Neural progenitor cell (in vitro differentiated cells): ENCODE data around the gene METTL21A.

Experiments used
- EZH2 ChIP-seq: fragments of 200-600 bp; sonication (generic); IDR thresholded peaks from 2 replicates; pipeline ENCODE4 v1.6.1; 2017; ENCODE audit warnings: antibody characterized with exemption, mild to moderate bottlenecking, moderate library complexity
- EZH2phosphoT487 ChIP-seq: fragments of 200-600 bp; sonication (generic); IDR thresholded peaks from 2 replicates; pipeline ENCODE4 v1.6.1; 2017; ENCODE audit warnings: antibody characterized with exemption
- TF ChIP-seq, protein P1 (sequence below): fragments of 200-600 bp; sonication (generic); IDR thresholded peaks from 2 replicates; pipeline ENCODE4 v1.5.1; 2017; ENCODE audit warnings: antibody characterized with exemption, mild to moderate bottlenecking

DNA sequence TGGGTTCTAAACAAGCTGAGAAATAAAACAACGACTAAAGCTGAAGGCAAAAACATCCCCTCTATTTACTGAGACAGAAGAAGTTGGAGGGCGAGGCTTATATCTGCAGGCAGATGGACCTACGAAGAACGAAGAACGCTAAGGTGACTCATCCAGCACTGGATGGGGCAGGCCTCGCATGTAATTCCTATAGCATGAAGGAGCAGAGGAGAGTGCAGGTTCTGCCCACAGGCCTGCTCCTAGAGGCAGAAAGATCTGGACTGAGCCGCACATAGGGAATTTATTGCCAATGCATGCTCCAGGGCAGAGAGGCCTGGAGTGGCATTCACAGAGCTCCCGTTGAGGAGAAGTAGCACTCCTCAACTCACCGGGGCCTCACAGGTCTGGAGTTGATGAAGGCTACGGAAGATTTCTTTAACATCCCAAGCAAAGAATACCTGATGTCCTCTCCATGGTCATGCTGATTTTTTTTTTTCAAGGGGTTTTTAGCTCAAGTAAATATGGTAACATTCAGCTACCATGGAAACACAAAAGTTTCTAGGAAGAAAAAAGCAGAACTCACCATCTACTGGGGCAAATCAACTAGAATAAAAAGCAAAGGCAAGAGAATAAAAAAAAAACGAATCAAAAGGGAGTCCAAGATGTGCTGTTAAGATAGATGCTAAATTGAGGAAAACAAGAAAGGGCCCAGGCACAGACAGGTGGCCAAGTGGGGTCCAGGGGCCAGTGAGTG lies 10.4 kb upstream of the METTL21A start:
- TF ChIP-seq, protein P1, sequence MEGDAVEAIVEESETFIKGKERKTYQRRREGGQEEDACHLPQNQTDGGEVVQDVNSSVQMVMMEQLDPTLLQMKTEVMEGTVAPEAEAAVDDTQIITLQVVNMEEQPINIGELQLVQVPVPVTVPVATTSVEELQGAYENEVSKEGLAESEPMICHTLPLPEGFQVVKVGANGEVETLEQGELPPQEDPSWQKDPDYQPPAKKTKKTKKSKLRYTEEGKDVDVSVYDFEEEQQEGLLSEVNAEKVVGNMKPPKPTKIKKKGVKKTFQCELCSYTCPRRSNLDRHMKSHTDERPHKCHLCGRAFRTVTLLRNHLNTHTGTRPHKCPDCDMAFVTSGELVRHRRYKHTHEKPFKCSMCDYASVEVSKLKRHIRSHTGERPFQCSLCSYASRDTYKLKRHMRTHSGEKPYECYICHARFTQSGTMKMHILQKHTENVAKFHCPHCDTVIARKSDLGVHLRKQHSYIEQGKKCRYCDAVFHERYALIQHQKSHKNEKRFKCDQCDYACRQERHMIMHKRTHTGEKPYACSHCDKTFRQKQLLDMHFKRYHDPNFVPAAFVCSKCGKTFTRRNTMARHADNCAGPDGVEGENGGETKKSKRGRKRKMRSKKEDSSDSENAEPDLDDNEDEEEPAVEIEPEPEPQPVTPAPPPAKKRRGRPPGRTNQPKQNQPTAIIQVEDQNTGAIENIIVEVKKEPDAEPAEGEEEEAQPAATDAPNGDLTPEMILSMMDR: no peak
- no peak for TF ChIP-seq EZH2phosphoT487
- no peak for TF ChIP-seq EZH2
